ENCODE results near the gene OR2A2.

Gene OR2A2

GRCh38 chr7:144142187-144142586, 32.8 kb downstream of the OR2A2 start:
- DNase-seq (ENCODE audit: low spot score): peak; percentile 1

GRCh38 chr7:144144426-144144825, 35.0 kb downstream of the OR2A2 start:
- DNase-seq (ENCODE audit: low spot score): no peak

- DNase-seq (ENCODE audit: low spot score): no peak
Measured at GRCh38 chr7:144148224-144148827, 38.9 kb downstream of the OR2A2 start.

- no peak for DNase-seq (ENCODE audit: low spot score)
Measured at GRCh38 chr7:144158861-144159260, 49.5 kb downstream of the OR2A2 start.

Data from kidney tubule cell (primary cell).